ENCODE results near the gene PRSS35. TPM values are rescaled to one million over a fixed set of nuclear protein-coding genes. Genes with fewer than 3 reads are reported as not detected.

The PRSS35 gene
- total and polyA plus RNA-seq, 2 of the 13 experiments (the other 11 are each of a cell fraction or from before 2014, with no cell fraction given) = not detected

DNA sequence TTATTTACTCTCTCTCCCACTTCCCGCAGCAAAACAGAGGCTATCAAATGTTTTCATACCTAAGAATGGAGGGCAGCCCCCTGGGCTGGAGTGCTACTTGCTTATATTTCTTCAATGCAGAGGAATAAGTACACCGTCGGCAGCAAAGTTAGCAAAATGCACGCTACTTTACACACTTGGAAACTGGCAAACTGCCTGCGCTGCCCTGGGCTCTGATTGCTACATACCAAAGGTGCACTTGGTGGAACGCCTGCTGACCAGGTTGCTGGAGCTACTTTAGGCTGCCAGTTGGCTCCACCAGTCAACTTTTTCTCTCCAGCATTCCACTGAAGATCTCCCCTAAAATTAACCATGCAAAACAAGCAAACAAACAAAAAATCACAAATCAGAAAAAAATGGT, 62.4 kb downstream of the PRSS35 start (continued):
- no peak for TF ChIP-seq AKAP8 (CRISPR knock-in tag; IDR thresholded peaks at IDR 0.05)

Other genes with a start within 250 kb of the PRSS35 start
- not detected in 2 replicates for gene ME1, start 81.5 kb upstream of the PRSS35 start, total RNA-seq (2016; rRNA removed; fragmentation: Illumina TruSeq; extraction: Trizol)
- not detected in 2 replicates for gene ME1, start 81.5 kb upstream of the PRSS35 start, polyA plus RNA-seq (2011; rRNA removed)
- gene SNAP91, start 196.6 kb downstream of the PRSS35 start, total RNA-seq (2016; rRNA removed; fragmentation: Illumina TruSeq; extraction: Trizol) = not detected in 2 replicates
- not detected in 2 replicates for gene SNAP91, start 196.6 kb downstream of the PRSS35 start, polyA plus RNA-seq (2011; rRNA removed)

Measured in HepG2 (cell line).